HG03045 (cell line): Measurements from ENCODE around the gene LRRC28.

Source experiments
- ATAC-seq: cut with Tn5 transposase; IDR thresholded peaks from one replicate; pipeline ENCODE4 v1.9.1; 2021; ENCODE audit warnings: mild to moderate bottlenecking, moderate library complexity; ENCODE audit not compliant: unreplicated experiment

Gene LRRC28

GRCh38 chr15:99248000-99248715, 3.1 kb upstream of the LRRC28 start:
- no peak for ATAC-seq

GRCh38 chr15:99249270-99249841, 1.9 kb upstream of the LRRC28 start, which contains the start of gene TTC23:
TSS of gene TTC23 (minus strand) at chr15:99249581. CDS start at chr15:99228712, 20,869 bp downstream.
- ATAC-seq, result no peak

- ATAC-seq, result no peak
These were observed 1.3 kb upstream of the LRRC28 start for GRCh38 chr15:99250001-99250400.

GRCh38 chr15:99250494-99250856, 806 bp upstream of the LRRC28 start:
- ATAC-seq, result no peak

DNA sequence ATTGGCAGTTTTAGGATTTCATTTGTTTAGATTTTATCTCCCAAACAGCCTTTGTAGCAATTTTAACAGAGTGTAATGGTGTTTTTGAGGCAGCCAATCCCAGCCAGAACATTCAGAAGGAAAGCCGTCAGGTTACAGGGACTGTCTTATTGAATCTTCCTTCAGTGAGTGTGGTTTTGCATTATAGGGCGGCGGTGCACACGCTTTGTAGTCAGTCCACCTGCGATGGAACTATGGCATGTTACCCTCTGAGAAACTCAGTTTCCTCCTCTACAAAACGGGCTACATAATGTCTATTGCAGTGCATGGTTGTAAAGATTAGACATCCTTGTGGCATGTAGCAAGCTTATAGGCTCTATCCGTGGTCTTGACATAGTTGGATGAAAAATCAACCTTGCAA, 1.0 kb downstream of the LRRC28 start:
- ATAC-seq, result no peak

DNA sequence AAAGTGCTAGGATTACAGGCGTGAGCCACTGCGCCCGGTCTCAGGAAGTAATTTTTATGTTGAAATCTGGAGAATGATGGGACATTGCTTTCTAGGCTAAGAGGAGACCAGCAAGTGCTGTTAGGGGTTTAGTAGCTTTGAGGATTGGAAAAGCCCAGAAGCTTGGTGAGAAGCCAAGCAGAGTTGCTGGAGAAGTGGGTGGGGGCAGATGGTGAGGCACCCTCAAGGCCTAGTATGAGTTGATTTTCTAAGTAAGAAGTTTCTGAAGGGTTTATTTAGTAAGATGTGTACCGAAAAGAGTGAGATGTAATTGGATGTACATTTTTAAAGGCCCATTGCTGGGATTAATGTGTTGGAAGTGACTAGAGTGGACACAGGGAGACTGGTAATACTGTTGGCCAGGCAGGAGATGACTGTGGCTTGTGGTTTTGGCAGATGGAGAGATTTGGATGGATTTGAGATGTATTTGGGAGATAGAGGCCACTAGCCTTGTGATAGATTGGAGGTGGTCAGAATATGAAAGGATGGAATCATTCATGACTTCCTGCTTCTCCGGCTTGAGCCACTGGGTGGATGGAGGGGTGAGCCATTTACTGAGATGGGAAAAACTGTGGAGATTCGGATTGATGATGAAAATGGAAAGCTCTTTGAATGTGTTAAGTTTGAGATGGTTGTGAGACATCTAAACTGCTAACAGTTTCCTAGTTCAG, 2.3 kb downstream of the LRRC28 start:
- ATAC-seq, result no peak

DNA sequence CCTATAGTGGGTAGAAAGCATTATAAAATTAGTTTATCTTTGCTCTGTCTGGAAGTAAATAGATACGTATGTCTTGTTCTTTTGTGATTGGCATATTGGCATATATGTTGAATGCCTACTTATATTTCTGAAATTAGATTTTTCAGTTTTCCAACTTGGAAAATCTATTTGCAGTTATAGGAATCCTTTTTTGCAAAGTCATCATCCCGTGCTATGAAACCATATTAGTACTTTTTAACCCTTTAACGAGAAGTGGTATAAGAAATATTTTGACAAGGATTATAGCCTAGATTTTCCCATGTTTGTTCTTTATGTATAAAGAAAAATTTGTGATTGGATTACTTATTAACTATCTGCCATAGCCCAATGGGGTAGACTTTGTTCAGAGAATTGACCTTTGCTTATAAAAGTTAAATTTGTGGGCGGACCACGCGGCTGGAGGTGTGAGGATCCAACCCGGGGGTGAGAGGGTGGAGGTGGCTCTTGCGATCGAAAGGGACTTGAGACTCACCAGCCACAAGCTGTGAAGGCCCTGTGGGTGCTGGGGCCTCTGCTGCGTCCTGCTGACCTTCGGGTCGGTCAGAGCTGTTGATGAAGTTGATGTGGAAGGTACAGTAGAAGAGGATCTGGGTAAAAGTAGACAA, 5.9 kb downstream of the LRRC28 start:
- ATAC-seq, result no peak

- ATAC-seq, result no peak
These were observed 12.8 kb downstream of the LRRC28 start for GRCh38 chr15:99264125-99264524.

DNA sequence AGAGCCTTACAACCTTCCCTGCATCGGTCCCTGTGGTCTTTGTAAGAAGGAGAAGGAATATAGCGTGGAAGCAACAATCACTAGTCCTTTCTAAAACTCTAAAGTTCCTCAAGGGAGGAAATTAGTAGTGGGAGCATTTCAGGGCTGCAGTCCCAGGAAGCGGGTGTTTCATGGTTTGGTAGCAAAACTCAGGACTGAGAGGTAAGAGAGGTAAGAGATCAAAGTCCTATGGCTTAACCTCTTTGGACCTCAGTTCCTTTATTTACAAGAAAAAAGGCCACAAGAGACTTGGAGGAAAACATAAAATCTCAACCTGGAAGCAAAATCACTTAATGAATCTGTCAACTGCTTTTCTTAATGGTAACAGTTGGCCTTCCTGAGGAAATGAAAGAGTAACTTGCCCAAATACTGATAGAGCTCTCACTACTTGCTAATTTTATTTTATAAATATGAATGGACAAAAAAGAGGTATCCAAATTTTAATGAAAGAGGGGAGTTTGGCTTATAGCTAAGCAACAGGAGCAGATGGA, 14.3 kb downstream of the LRRC28 start:
- no peak for ATAC-seq

DNA sequence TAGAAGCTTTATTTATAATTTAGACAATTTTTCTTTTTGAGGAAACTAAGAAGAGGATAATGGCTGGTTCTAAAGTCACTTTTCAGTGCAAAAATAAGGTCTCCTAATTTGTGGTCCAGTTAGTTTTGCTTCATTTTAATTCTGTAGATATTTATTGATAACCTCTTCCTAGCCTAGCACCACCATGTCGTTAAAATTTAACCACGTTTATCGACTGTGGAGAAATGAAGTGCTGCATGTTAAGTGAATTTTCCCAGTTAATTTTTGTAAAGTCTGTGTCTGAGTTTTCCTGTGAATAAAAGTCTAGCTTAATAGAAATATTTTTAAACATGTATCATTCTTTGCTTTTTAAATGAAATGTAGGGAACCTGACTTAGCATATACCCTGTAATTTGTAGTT, 16.7 kb downstream of the LRRC28 start:
- ATAC-seq, result no peak

GRCh38 chr15:99268431-99268830, 17.1 kb downstream of the LRRC28 start:
- ATAC-seq, result no peak

- no peak for ATAC-seq
These were observed 22.5 kb downstream of the LRRC28 start for GRCh38 chr15:99273801-99274200.

GRCh38 chr15:99275061-99275460, 23.8 kb downstream of the LRRC28 start:
- ATAC-seq, result no peak

- ATAC-seq, result no peak
These were observed 24.3 kb downstream of the LRRC28 start for GRCh38 chr15:99275525-99276128.

GRCh38 chr15:99279290-99279689, 28.0 kb downstream of the LRRC28 start:
- ATAC-seq, result no peak

GRCh38 chr15:99279827-99280226, 28.5 kb downstream of the LRRC28 start:
- no peak for ATAC-seq

GRCh38 chr15:99282121-99282520, 30.8 kb downstream of the LRRC28 start:
- no peak for ATAC-seq

- no peak for ATAC-seq
These were observed 31.3 kb downstream of the LRRC28 start for GRCh38 chr15:99282586-99282985.

DNA sequence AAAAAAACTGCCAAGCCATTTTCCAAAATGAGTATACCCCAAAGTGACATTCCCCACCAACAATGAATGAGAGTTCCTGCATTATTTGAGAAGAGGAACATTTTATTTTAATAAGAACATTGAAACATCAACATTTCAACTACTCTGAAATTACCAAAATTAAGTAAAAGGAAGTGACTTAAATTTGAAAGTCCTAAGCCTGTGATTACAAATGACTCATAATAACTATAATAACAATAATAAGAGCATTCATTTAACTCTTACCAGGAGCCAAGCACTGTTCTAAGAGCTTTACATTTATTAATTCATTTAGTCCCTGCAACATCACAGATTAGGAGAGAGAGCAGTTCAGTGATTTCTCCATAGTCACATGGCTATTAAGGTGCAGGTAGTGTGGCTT, 32.4 kb downstream of the LRRC28 start:
- no peak for ATAC-seq

DNA sequence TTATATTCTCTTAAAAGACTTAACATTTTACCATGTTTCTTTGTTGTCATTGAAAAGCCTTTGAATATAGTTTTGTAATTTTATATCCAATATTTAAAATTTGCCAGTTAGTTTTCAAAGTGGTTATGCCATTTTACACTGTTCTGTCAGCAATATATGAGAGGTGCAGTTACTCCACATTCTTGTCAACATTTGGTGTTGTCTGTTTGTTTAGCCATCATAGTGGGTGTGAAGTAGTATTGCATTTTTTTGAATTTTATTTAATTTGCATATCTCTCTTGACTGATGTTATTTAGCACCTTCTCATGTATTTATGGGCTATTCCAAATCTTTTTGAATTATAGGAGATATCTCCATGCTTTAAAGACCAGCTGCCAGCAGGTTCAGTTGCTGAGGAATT, 40.4 kb downstream of the LRRC28 start:
- ATAC-seq, result no peak

GRCh38 chr15:99295840-99296239, 44.6 kb downstream of the LRRC28 start:
- ATAC-seq, result no peak
